Lung microvascular endothelial cell (primary cell): ENCODE data around the gene FBXL7. TPM values are rescaled to one million over a fixed set of nuclear protein-coding genes. Genes with fewer than 3 reads are reported as not detected.

Source experiments
- DNase-seq, 2 donors: peaks; one replicate each; pipeline versions ENCODE4 v3.0.0 to v3.0.0-alpha.2; 2010; ENCODE audit warnings: low read depth in 2 of 2
- total RNA-seq: library from RNA; depleted of rRNA; stranded (reverse); fragments of >200 nt; gene quantifications from 2 replicates; pipeline ENCODE4 v1.2.1, GENCODE V29; 2014

The FBXL7 gene
- total RNA-seq, 1 donor from 2014 or later = 14.1 TPM

- DNase-seq = no peak
Observed at GRCh38 chr5:15538516-15538915, 38.5 kb downstream of the FBXL7 start.

GRCh38 chr5:15539951-15540350 lies 40.0 kb downstream of the FBXL7 start:
- DNase-seq = no peak

GRCh38 chr5:15544039-15544438 lies 44.1 kb downstream of the FBXL7 start:
- DNase-seq = no peak

GRCh38 chr5:15545082-15545481 lies 45.1 kb downstream of the FBXL7 start:
- no peak for DNase-seq

GRCh38 chr5:15547261-15547839 lies 47.4 kb downstream of the FBXL7 start:
- DNase-seq = no peak

GRCh38 chr5:15549961-15550360 lies 50.0 kb downstream of the FBXL7 start:
- DNase-seq = no peak

- DNase-seq = no peak
Observed at GRCh38 chr5:15550502-15551112, 50.6 kb downstream of the FBXL7 start.

GRCh38 chr5:15551113-15551504 lies 51.1 kb downstream of the FBXL7 start:
- DNase-seq = no peak

GRCh38 chr5:15554542-15554941 lies 54.6 kb downstream of the FBXL7 start:
- no peak for DNase-seq

- no peak for DNase-seq
Observed at GRCh38 chr5:15555176-15555575, 55.2 kb downstream of the FBXL7 start.

- DNase-seq = no peak
Observed at GRCh38 chr5:15558240-15558639, 58.3 kb downstream of the FBXL7 start.

GRCh38 chr5:15558681-15559080 lies 58.7 kb downstream of the FBXL7 start:
- no peak for DNase-seq

GRCh38 chr5:15560421-15560820 lies 60.4 kb downstream of the FBXL7 start:
- no peak for DNase-seq

- DNase-seq = no peak
Observed at GRCh38 chr5:15564523-15564922, 64.5 kb downstream of the FBXL7 start.

GRCh38 chr5:15564957-15565356 lies 65.0 kb downstream of the FBXL7 start:
- DNase-seq = peak in 1 of 2 donors; percentile 29

- DNase-seq = peak in 1 of 2 donors; percentile 13
Observed at GRCh38 chr5:15566306-15566705, 66.3 kb downstream of the FBXL7 start.

- peak; percentile 11 to 33 for DNase-seq
Observed at GRCh38 chr5:15566789-15567188, 66.8 kb downstream of the FBXL7 start.

- peak in 1 of 2 donors; percentile 18 for DNase-seq
Observed at GRCh38 chr5:15570491-15570890, 70.5 kb downstream of the FBXL7 start.

GRCh38 chr5:15571081-15571480 lies 71.1 kb downstream of the FBXL7 start:
- peak in 1 of 2 donors; percentile 84 for DNase-seq

- no peak for DNase-seq
Observed at GRCh38 chr5:15571618-15572017, 71.6 kb downstream of the FBXL7 start.

GRCh38 chr5:15573590-15573989 lies 73.6 kb downstream of the FBXL7 start:
- DNase-seq = peak in 1 of 2 donors; percentile 75

GRCh38 chr5:15574128-15574527 lies 74.1 kb downstream of the FBXL7 start:
- no peak for DNase-seq

GRCh38 chr5:15574806-15575325 lies 74.9 kb downstream of the FBXL7 start:
- no peak for DNase-seq
